ENCODE measurements around the gene GADD45G. TPM values are rescaled to one million over a fixed set of nuclear protein-coding genes. Genes with fewer than 3 reads are reported as not detected.

The GADD45G gene
- total RNA-seq, 1 donor: 7.3 TPM

- no peak for DNase-seq (ENCODE audit: low read depth in 2 of 3, low spot score in 2 of 3)
These were observed 42.7 kb downstream of the GADD45G start for GRCh38 chr9:89647366-89648128.

GRCh38 chr9:89648247-89649000 lies 43.6 kb downstream of the GADD45G start:
- no peak for DNase-seq (ENCODE audit: low read depth in 2 of 3, low spot score in 2 of 3)

- no peak for DNase-seq (ENCODE audit: low read depth in 2 of 3, low spot score in 2 of 3)
These were observed 44.4 kb downstream of the GADD45G start for GRCh38 chr9:89649039-89649691.

- no peak for DNase-seq (ENCODE audit: low read depth in 2 of 3, low spot score in 2 of 3)
These were observed 49.3 kb downstream of the GADD45G start for GRCh38 chr9:89654025-89654662.

- DNase-seq (ENCODE audit: low read depth in 2 of 3, low spot score in 2 of 3): no peak
These were observed 50.5 kb downstream of the GADD45G start for GRCh38 chr9:89655056-89655989.

Other genes with a start within 250 kb of the GADD45G start
- 53.9 TPM for gene SEMA4D, start 106.9 kb upstream of the GADD45G start, total RNA-seq

All from hematopoietic multipotent progenitor cell (in vitro differentiated cells).